H1 (cell line): ENCODE data around the gene CASP3. TPM values are rescaled to one million over a fixed set of nuclear protein-coding genes. Genes with fewer than 3 reads are reported as not detected.

Experiments used
- CTCF ChIA-PET: fragments of 300-600 bp; sonication (Branson Sonifier 250); formaldehyde crosslinking; loops from one replicate; lab custom pipeline; 2021; ENCODE audit not compliant: partially characterized antibody; lab: Charles Lee
- POLR2A ChIA-PET: fragments of 300-600 bp; sonication (Branson Sonifier 250); formaldehyde crosslinking; loops from one replicate; lab custom pipeline; 2021; ENCODE audit warnings: inconsistent platforms; ENCODE audit not compliant: partially characterized antibody; lab: Charles Lee
- DNase-seq, 2 experiments: peaks; one replicate each; pipeline versions ENCODE4 v3.0.0 to v3.0.0-alpha.2; 2010 to 2022; ENCODE audit warnings: low spot score in 2 of 2, low read depth in 1 of 2, mixed read lengths in 1 of 2
- FAIRE-seq: peaks from 2 replicates; lab custom pipeline; 2011; peaks lifted over from hg19 to GRCh38; lab: Jason Lieb, UNC
- H2AFZ ChIP-seq: 2 replicates; pipeline ENCODE4 v1.8.1; 2012; ENCODE audit warnings: low read length, inconsistent platforms
- H2AK5ac ChIP-seq: 2 replicates; pipeline ENCODE4 v1.6.1; 2013; ENCODE audit warnings: low read depth, low read length
- H2BK120ac ChIP-seq: replicated peaks from 2 replicates; pipeline ENCODE3; 2013; ENCODE audit warnings: low read depth, low read length, inconsistent platforms
- H2BK12ac ChIP-seq: 2 replicates; pipeline ENCODE4 v1.6.1; 2013; ENCODE audit warnings: low read depth, low read length
- H2BK15ac ChIP-seq: 2 replicates; pipeline ENCODE4 v1.6.1; 2013; ENCODE audit warnings: low read length
- H2BK20ac ChIP-seq: 2 replicates; pipeline ENCODE4 v1.6.1; 2013; ENCODE audit warnings: low read length
- H2BK5ac ChIP-seq: 2 replicates; pipeline ENCODE4 v1.6.1; 2013; ENCODE audit warnings: low read depth, low read length
- H3K14ac ChIP-seq: 2 replicates; pipeline ENCODE4 v1.6.1; 2013; ENCODE audit warnings: inconsistent platforms; ENCODE audit not compliant: insufficient read length
- H3K18ac ChIP-seq: 2 replicates; pipeline ENCODE4 v1.6.1; 2013; ENCODE audit warnings: low read length; ENCODE audit errors: extremely low read depth
- H3K23ac ChIP-seq: 2 replicates; pipeline ENCODE4 v1.6.1; 2013; ENCODE audit warnings: inconsistent platforms; ENCODE audit not compliant: insufficient read length
- H3K23me2 ChIP-seq: 2 replicates; pipeline ENCODE4 v1.6.1; 2013; ENCODE audit warnings: low read depth, low read length
- H3K27ac ChIP-seq: 2 replicates; pipeline ENCODE4 v1.6.1; 2011; ENCODE audit warnings: low read depth, low read length, inconsistent platforms
- H3K27me3 ChIP-seq, 4 experiments: replicated peaks in 1 of 4; 1 replicate in 1 of 4; 2 replicates in 3 of 4; pipeline versions ENCODE4 v1.6.1 to v1.8.1; 2011 to 2013; ENCODE audit warnings: low read length in 3 of 4, mild to moderate bottlenecking in 3 of 4, inconsistent platforms in 2 of 4, mixed read lengths in 2 of 4, moderate library complexity in 1 of 4; ENCODE audit not compliant: control insufficient read depth in 3 of 4, insufficient read depth in 3 of 4; ENCODE audit errors: extremely low read depth in 1 of 4
- H3K36me3 ChIP-seq, 4 experiments: 2 replicates each; pipeline versions ENCODE4 v1.6.1 to v1.8.1; 2011 to 2013; ENCODE audit warnings: mild to moderate bottlenecking in 4 of 4, low read length in 3 of 4, moderate library complexity in 2 of 4, control low read depth in 1 of 4, inconsistent platforms in 1 of 4; ENCODE audit not compliant: insufficient read depth in 4 of 4, control insufficient read depth in 2 of 4
- H3K4ac ChIP-seq: replicated peaks from 2 replicates; pipeline ENCODE3; 2013; ENCODE audit warnings: low read length, low read depth, mixed read lengths, inconsistent platforms; ENCODE audit not compliant: insufficient read length
- H3K4me1 ChIP-seq, 4 experiments: replicated peaks in 1 of 4; 1 replicate in 1 of 4; 2 replicates in 3 of 4; pipeline versions ENCODE4 v1.6.1 to v1.8.1; 2011 to 2013; ENCODE audit warnings: low read length in 3 of 4, inconsistent platforms in 2 of 4, mixed read lengths in 1 of 4; ENCODE audit not compliant: insufficient read depth in 4 of 4, control insufficient read depth in 3 of 4
- H3K4me2 ChIP-seq, 2 experiments: 2 replicates each; pipeline versions ENCODE4 v1.6.1 to v1.8.1; 2011 to 2013; ENCODE audit warnings: low read depth in 2 of 2, low read length in 2 of 2, control low read depth in 1 of 2, inconsistent platforms in 1 of 2, mild to moderate bottlenecking in 1 of 2; ENCODE audit not compliant: insufficient read depth in 1 of 2
- H3K4me3 ChIP-seq, 4 experiments: fragments of 200-600, 300-600 bp in 1 of 4; sonication (generic), shearing (Covaris generic), sonication (Bioruptor Twin) in 1 of 4; 2 replicates each; pipeline versions ENCODE4 v1.5.1 to v1.8.1; 2011 to 2016; ENCODE audit warnings: low read length in 4 of 4, low read depth in 3 of 4, control low read depth in 2 of 4, inconsistent platforms in 2 of 4, mild to moderate bottlenecking in 2 of 4, mixed read lengths in 1 of 4, moderate library complexity in 1 of 4; ENCODE audit not compliant: insufficient read depth in 2 of 4; ENCODE audit errors: extremely low read depth in 1 of 4
- H3K56ac ChIP-seq: replicated peaks from 2 replicates; pipeline ENCODE3; 2013; ENCODE audit warnings: low read depth, mild to moderate bottlenecking, mixed read lengths, low read length, inconsistent platforms; ENCODE audit not compliant: insufficient read length
- H3K79me1 ChIP-seq: 2 replicates; pipeline ENCODE4 v1.6.1; 2013; ENCODE audit warnings: low read depth, low read length, control low read depth
- H3K79me2 ChIP-seq, 2 experiments: 2 replicates each; pipeline versions ENCODE4 v1.6.1 to v1.8.1; 2012 to 2013; ENCODE audit warnings: low read length in 2 of 2, mild to moderate bottlenecking in 2 of 2, inconsistent platforms in 1 of 2; ENCODE audit not compliant: insufficient read depth in 2 of 2, control insufficient read depth in 1 of 2
- H3K9ac ChIP-seq, 4 experiments: replicated peaks in 1 of 4; 1 replicate in 1 of 4; 2 replicates in 3 of 4; pipeline versions ENCODE4 v1.6.1 to v1.8.1; 2011 to 2013; ENCODE audit warnings: low read depth in 3 of 4, low read length in 3 of 4, control low read depth in 2 of 4, mild to moderate bottlenecking in 2 of 4, moderate library complexity in 2 of 4, inconsistent platforms in 1 of 4; ENCODE audit errors: extremely low read depth in 1 of 4
- H3K9me3 ChIP-seq, 2 experiments: 2 replicates each; pipeline versions ENCODE4 v1.6.1 to v1.8.1; 2012 to 2013; ENCODE audit warnings: mild to moderate bottlenecking in 2 of 2, moderate library complexity in 2 of 2, control low read depth in 1 of 2, inconsistent platforms in 1 of 2, low read depth in 1 of 2, low read length in 1 of 2, mixed read lengths in 1 of 2; ENCODE audit not compliant: insufficient read depth in 2 of 2
- H4K20me1 ChIP-seq, 2 experiments: replicated peaks in 1 of 2; 2 replicates each; pipeline versions ENCODE3 to v1.8.1; 2011 to 2013; ENCODE audit warnings: inconsistent platforms in 2 of 2, low read length in 2 of 2, mild to moderate bottlenecking in 1 of 2; ENCODE audit not compliant: insufficient read depth in 2 of 2, control insufficient read depth in 1 of 2
- H4K5ac ChIP-seq: 2 replicates; pipeline ENCODE4 v1.6.1; 2013; ENCODE audit warnings: low read length, low read depth, mixed read lengths, inconsistent platforms; ENCODE audit not compliant: insufficient read length
- H4K8ac ChIP-seq: 2 replicates; pipeline ENCODE4 v1.8.0; 2013; ENCODE audit warnings: mild to moderate bottlenecking, moderate library complexity, low read length, inconsistent platforms; ENCODE audit not compliant: insufficient read depth; ENCODE audit errors: extremely low read depth
- H4K91ac ChIP-seq: replicated peaks from 2 replicates; pipeline ENCODE3; 2013; ENCODE audit warnings: low read length, mixed read lengths, inconsistent platforms; ENCODE audit not compliant: insufficient read length
- BACH1 ChIP-seq: IDR thresholded peaks from 2 replicates; pipeline ENCODE4 v1.6.1; 2012; ENCODE audit warnings: low read length, improper control_type of control experiment
- CHD2 ChIP-seq: IDR thresholded peaks from 2 replicates; pipeline ENCODE4 v1.6.1; 2012; ENCODE audit warnings: low read length, improper control_type of control experiment
- CREB1 ChIP-seq: IDR thresholded peaks from 2 replicates; pipeline ENCODE4 v1.6.1; 2012; ENCODE audit warnings: inconsistent platforms
- CTBP2 ChIP-seq: IDR thresholded peaks from 2 replicates; pipeline ENCODE4 v1.7.0; 2011; ENCODE audit warnings: borderline replicate concordance, mild to moderate bottlenecking, moderate library complexity, mixed read lengths, low read length; ENCODE audit not compliant: insufficient read depth, insufficient read length
- KDM1A ChIP-seq: fragments of 200-600, 300-600 bp; sonication (generic); IDR thresholded peaks from 2 replicates; pipeline ENCODE4 v1.7.1; 2016; ENCODE audit warnings: mild to moderate bottlenecking, low read length, borderline replicate concordance
- KDM4A ChIP-seq: IDR thresholded peaks from one replicate; pipeline ENCODE4 v1.7.1; 2012; ENCODE audit warnings: low read depth, mild to moderate bottlenecking, moderate library complexity, low read length, inconsistent platforms; ENCODE audit not compliant: severe bottlenecking
- MAFK ChIP-seq: IDR thresholded peaks from 2 replicates; pipeline ENCODE4 v1.6.1; 2012; ENCODE audit warnings: low read depth, mild to moderate bottlenecking, improper control_type of control experiment, low read length
- NANOG ChIP-seq: IDR thresholded peaks from 2 replicates; pipeline ENCODE4 v1.6.1; 2011; ENCODE audit warnings: low read length, low read depth, mild to moderate bottlenecking, inconsistent platforms; ENCODE audit not compliant: insufficient read depth, poor library complexity, severe bottlenecking
- NRF1 ChIP-seq: IDR thresholded peaks from 2 replicates; pipeline ENCODE4 v1.6.1; 2011; ENCODE audit warnings: mild to moderate bottlenecking, low read depth, low read length, improper control_type of control experiment
- SIX5 ChIP-seq: IDR thresholded peaks from 2 replicates; pipeline ENCODE4 v1.6.1; 2011; ENCODE audit warnings: mild to moderate bottlenecking, low read depth, low read length
- TAF1 ChIP-seq: IDR thresholded peaks from 2 replicates; pipeline ENCODE4 v1.6.1; 2011; ENCODE audit warnings: mild to moderate bottlenecking, low read depth, low read length
- TCF12 ChIP-seq: IDR thresholded peaks from 2 replicates; pipeline ENCODE4 v1.6.1; 2011; ENCODE audit warnings: low read depth, mild to moderate bottlenecking, low read length
- whole genome bisulfite sequencing, 2 experiments: shearing (Covaris generic) in 1 of 2; methylation state at CpG; one replicate each; pipeline versions ENCODE4 v1.1.6 to v1.1.7; 2013 to 2015; ENCODE audit warnings: low lambda C conversion rate in 2 of 2, mixed read lengths in 2 of 2, inconsistent platforms in 1 of 2, low coverage in 1 of 2, missing lambda C conversion rate in 1 of 2; ENCODE audit not compliant: insufficient replicate concordance in 2 of 2, insufficient coverage in 1 of 2, insufficient read length in 1 of 2; ENCODE audit errors: extremely low coverage in 1 of 2, missing lambda C conversion rate in 1 of 2; 5-methylcytosine and 5-hydroxymethylcytosine counted together
- polyA plus RNA-seq, 7 experiments: library from polyadenylated mRNA; depleted of rRNA in 3 of 7; stranded (reverse) in 5 of 7; unstranded in 2 of 7; fragments of >200 nt in 5 of 7; fragments of 200-250 nt in 2 of 7; gene quantifications; 1 replicate in 5 of 7; 2 replicates in 1 of 7; 4 replicates in 1 of 7; pipeline versions ENCODE4 v1.2.1 to v1.2.3, GENCODE V29; 2011 to 2013; ENCODE audit warnings: missing spikeins in 2 of 7, mixed read lengths in 2 of 7
- total RNA-seq: library from RNA; stranded (reverse); fragmentation: NEBNext Ultra II Directional; extraction: Animal tissue kit (Norgen Biotek cat#: 25700); gene quantifications from 2 replicates; pipeline ENCODE4 v1.2.1, GENCODE V29; 2021
- TF ChIP-seq, protein P1 (sequence below): IDR thresholded peaks from 2 replicates; pipeline ENCODE4 v1.6.1; 2012; ENCODE audit warnings: low read length, inconsistent platforms

The CASP3 gene
- total and polyA plus RNA-seq, 2 of the 8 experiments (the other 6 are each of a cell fraction or from before 2014, with no cell fraction given) = 27.8 to 82.5 TPM

- H3K4me2 ChIP-seq = no peak overlapping the region
- no peak overlapping the region for H2BK15ac ChIP-seq
- no peak overlapping the region for H2BK20ac ChIP-seq
- H3K79me1 ChIP-seq = peaks cover 3% of the 10 kb centered on the region; the same call in 1 of the 2 replicates
- no peak overlapping the region for H3K4me3 ChIP-seq
- POLR2A ChIA-PET = interaction anchor here (1.0 to 2.0 kb wide), 2 partner anchors 12 to 13 kb away, joined by 3 to 7 read pairs; partner anchors contain the start of genes CASP3 and PRIMPOL
- H3K23me2 ChIP-seq = no peaks in the 10 kb centered on the region
- H2BK5ac ChIP-seq = no peak overlapping the region
- H3K36me3 ChIP-seq = peaks cover 0 to 36% (median 25%) of the 10 kb centered on the region in 4 experiments; a peak in 7 of 8 replicates
- DNase-seq = no peak
- H3K9ac ChIP-seq = no peak overlapping the region
- no peak overlapping the region for H3K18ac ChIP-seq
- no peak overlapping the region for H3K14ac ChIP-seq
- H3K56ac ChIP-seq = no peak overlapping the region
- WGBS, 2 experiments = 95% methylated on average over 3 of the region's 3 CpGs; no CpG with 5 or more reads in 1 of the 2 experiments
- H3K27ac ChIP-seq = no peak overlapping the region
- peaks cover 0 to 33% of the 10 kb centered on the region in 2 experiments; a peak in 2 of 4 replicates for H3K79me2 ChIP-seq
- H2AK5ac ChIP-seq = no peak overlapping the region
- no peak for FAIRE-seq
- H3K27me3 ChIP-seq = no peaks in the 10 kb centered on the region
- no peak overlapping the region for H2BK120ac ChIP-seq
- no peak overlapping the region for H4K5ac ChIP-seq
- no peak overlapping the region for H3K4ac ChIP-seq
- H3K4me1 ChIP-seq = no peaks in the 10 kb centered on the region
- no peaks in the 10 kb centered on the region for H3K9me3 ChIP-seq
- H3K23ac ChIP-seq = no peak overlapping the region
- H4K91ac ChIP-seq = no peak overlapping the region
- no peak overlapping the region for H2AFZ ChIP-seq
- no peak overlapping the region for H4K8ac ChIP-seq
- CTCF ChIA-PET = interaction anchor here (0.6 to 2.7 kb wide), 2 partner anchors 8 to 203 kb away, joined by 3 to 9 read pairs; no protein-coding TSS in a partner anchor
- peaks cover 0 to 1% of the 10 kb centered on the region in 2 experiments for H4K20me1 ChIP-seq
- no peak overlapping the region for H2BK12ac ChIP-seq
- no peak for TF ChIP-seq TAF1
- TF ChIP-seq SIX5 = no peak
- TF ChIP-seq CTBP2 = no peak
- TF ChIP-seq CREB1 = no peak
- TF ChIP-seq CHD2 = no peak
- no peak for TF ChIP-seq TCF12
- TF ChIP-seq NANOG = no peak
- TF ChIP-seq KDM4A = no peak
- TF ChIP-seq BACH1 = no peak
- TF ChIP-seq MAFK = no peak
- no peak for TF ChIP-seq NRF1
- TF ChIP-seq, protein P1, sequence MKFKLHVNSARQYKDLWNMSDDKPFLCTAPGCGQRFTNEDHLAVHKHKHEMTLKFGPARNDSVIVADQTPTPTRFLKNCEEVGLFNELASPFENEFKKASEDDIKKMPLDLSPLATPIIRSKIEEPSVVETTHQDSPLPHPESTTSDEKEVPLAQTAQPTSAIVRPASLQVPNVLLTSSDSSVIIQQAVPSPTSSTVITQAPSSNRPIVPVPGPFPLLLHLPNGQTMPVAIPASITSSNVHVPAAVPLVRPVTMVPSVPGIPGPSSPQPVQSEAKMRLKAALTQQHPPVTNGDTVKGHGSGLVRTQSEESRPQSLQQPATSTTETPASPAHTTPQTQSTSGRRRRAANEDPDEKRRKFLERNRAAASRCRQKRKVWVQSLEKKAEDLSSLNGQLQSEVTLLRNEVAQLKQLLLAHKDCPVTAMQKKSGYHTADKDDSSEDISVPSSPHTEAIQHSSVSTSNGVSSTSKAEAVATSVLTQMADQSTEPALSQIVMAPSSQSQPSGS = no peak
- TF ChIP-seq KDM1A = no peak
Measured at GRCh38 chr4:184635381-184635780, 13.9 kb downstream of the CASP3 start.
